Spleen (tissue), 7 donors: ENCODE results near the gene ITPRID2.
A peak's percentile ranks its signal among the peaks of the same experiment; 100 is the strongest.

ENCODE experiments used
- CTCF ChIP-seq, 11 experiments: fragments of 200-600 bp in 7 of 11; fragments of 450-650 bp in 4 of 11; sonication (generic) in 4 of 11; IDR thresholded peaks in 8 of 11; conservative IDR thresholded peaks in 3 of 11; 1 replicate in 7 of 11; 2 replicates in 4 of 11; pipeline versions ENCODE4 v1.4.0 to v1.8.0; 2016 to 2021; ENCODE audit warnings: antibody characterized with exemption in 11 of 11, inconsistent platforms in 4 of 11, mild to moderate bottlenecking in 1 of 11
- POLR2AphosphoS5 ChIP-seq, 3 donors: sonication (generic); formaldehyde crosslinking; IDR thresholded peaks; one replicate each; pipeline ENCODE4 v1.5.1; 2017; ENCODE audit warnings: antibody characterized with exemption in 3 of 3
- donor health status: DM: no; HTN: no; CAD: no; lungs with moderate emphysema.
- donor health status: DM: no; HTN: no; CAD: no.
- donor health status: DM: no; HTN: no; CAD: no.

DNA sequence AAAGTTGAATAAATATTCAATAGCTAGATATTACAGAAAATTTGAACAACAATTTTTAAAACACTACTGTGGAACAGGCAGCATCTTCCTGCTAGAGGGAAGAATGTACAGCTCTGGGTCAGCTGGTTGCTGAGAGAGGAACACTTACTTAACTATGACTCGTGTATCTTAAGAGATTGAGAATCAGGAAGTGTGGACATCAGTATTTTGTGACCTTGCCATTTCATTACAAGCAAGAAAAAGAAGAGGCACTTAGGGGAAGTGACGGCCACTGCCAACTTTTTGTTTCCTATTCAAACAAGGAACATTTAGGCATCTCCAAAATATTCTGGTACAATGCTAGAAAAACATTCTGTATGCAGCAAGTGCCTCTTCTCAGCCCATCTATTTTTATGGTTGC is 45.9 kb downstream of the ITPRID2 start:
- TF ChIP-seq CTCF (IDR thresholded peaks at IDR 0.05 in 8 of 11, conservative IDR thresholded peaks at IDR 0.05 in 3 of 11) (no peak), POLR2AphosphoS5 (IDR thresholded peaks at IDR 0.05) (peak in 1 of 3 donors; percentile 24)
